Activated B cell treated with CpG ODN at 0.5 μM for 24 hours (primary cell): ENCODE results near the gene STK38L. TPM values are rescaled to one million over a fixed set of nuclear protein-coding genes. Genes with fewer than 3 reads are reported as not detected.
A peak's percentile ranks its signal among the peaks of the same experiment; 100 is the strongest.

Source experiments
- ATAC-seq: fragments of 200-7000 bp; cut with Tn5 transposase; one replicate; pipeline ENCODE4 v1.10.0; 2021; ENCODE audit warnings: low read depth, mild to moderate bottlenecking, moderate library complexity
- CTCF ChIA-PET: fragments of 350-600 bp; sonication (Branson Sonifier 250); formaldehyde crosslinking; loops from one replicate; lab custom pipeline; 2021; ENCODE audit warnings: antibody characterized with exemption; lab: Charles Lee
- POLR2A ChIA-PET: fragments of 350-600 bp; sonication (Branson Sonifier 250); formaldehyde crosslinking; loops from one replicate; lab custom pipeline; 2021; ENCODE audit warnings: antibody characterized with exemption; lab: Charles Lee
- DNase-seq: peaks from one replicate; pipeline ENCODE4 v3.0.0; 2022
- H3K27ac Mint-ChIP-seq: one replicate; pipeline ENCODE4 v1.8.0; 2020; ENCODE audit warnings: mixed read lengths
- H3K27me3 Mint-ChIP-seq: one replicate; pipeline ENCODE4 v1.8.0; 2021; ENCODE audit warnings: mixed read lengths
- H3K36me3 Mint-ChIP-seq: one replicate; pipeline ENCODE4 v1.8.0; 2021; ENCODE audit warnings: low read depth, mixed read lengths
- H3K4me1 Mint-ChIP-seq: one replicate; pipeline ENCODE4 v1.8.0; 2021; ENCODE audit warnings: mixed read lengths
- H3K4me3 Mint-ChIP-seq: one replicate; pipeline ENCODE4 v1.8.0; 2020; ENCODE audit warnings: mild to moderate bottlenecking, mixed read lengths
- H3K9me3 Mint-ChIP-seq: one replicate; pipeline ENCODE4 v1.8.0; 2020; ENCODE audit warnings: mixed read lengths
- intact Hi-C: fragments of 100-400 bp; cut with micrococcal nuclease; formaldehyde crosslinking; loops from one replicate; pipeline ENCODE4 v1.15.1; 2024
- total RNA-seq: library from RNA; stranded (reverse); gene quantifications from 2 replicates; pipeline ENCODE4 v1.2.3, GENCODE V29; 2022
- TF ChIP-seq, protein P1 (sequence below): fragments of 200-600 bp; IDR thresholded peaks from one replicate; pipeline ENCODE4 v1.8.0; 2022; ENCODE audit warnings: antibody characterized with exemption, mild to moderate bottlenecking

The STK38L gene
- total RNA-seq, 1 donor from 2014 or later, result 26.3 TPM

DNA sequence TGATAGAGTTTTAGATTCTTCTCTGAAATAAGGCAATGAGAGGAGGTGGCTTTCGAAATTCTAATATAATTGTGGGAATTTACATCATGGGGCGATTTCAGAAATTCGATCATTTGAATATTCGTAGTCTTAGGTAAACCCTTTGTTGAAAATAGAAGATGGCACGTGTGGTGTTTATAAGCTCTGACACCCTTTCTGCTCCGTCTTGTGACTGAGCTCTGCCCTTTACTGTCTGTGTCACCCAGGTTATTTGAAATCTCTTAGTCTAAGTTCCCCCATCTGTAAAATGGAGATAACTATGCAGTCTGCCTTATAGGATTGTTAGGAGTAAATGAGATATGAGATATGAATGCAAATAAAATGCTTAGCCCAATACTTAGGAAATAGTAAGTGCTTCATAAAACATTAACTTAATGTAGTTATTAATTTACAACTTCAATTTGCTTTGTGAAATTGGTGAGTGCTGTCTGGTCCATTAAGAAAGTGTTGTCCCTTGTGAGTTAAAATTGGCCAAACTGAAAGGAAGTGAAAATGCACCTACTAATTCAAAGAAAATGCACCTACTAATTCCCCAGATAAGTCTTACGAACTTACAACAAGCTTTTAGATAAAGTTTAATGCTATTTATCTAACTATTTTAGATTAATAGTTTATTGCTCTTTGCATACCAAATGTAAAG lies 90.1 kb downstream of the STK38L start:
- POLR2A ChIA-PET, result no interaction called here
- CTCF ChIA-PET, result interaction anchor here (1.2 kb wide), 1 partner anchor 50 kb away, joined by 3 read pairs; no protein-coding TSS in a partner anchor
- TF ChIP-seq, protein P1, sequence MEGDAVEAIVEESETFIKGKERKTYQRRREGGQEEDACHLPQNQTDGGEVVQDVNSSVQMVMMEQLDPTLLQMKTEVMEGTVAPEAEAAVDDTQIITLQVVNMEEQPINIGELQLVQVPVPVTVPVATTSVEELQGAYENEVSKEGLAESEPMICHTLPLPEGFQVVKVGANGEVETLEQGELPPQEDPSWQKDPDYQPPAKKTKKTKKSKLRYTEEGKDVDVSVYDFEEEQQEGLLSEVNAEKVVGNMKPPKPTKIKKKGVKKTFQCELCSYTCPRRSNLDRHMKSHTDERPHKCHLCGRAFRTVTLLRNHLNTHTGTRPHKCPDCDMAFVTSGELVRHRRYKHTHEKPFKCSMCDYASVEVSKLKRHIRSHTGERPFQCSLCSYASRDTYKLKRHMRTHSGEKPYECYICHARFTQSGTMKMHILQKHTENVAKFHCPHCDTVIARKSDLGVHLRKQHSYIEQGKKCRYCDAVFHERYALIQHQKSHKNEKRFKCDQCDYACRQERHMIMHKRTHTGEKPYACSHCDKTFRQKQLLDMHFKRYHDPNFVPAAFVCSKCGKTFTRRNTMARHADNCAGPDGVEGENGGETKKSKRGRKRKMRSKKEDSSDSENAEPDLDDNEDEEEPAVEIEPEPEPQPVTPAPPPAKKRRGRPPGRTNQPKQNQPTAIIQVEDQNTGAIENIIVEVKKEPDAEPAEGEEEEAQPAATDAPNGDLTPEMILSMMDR, result no peak

DNA sequence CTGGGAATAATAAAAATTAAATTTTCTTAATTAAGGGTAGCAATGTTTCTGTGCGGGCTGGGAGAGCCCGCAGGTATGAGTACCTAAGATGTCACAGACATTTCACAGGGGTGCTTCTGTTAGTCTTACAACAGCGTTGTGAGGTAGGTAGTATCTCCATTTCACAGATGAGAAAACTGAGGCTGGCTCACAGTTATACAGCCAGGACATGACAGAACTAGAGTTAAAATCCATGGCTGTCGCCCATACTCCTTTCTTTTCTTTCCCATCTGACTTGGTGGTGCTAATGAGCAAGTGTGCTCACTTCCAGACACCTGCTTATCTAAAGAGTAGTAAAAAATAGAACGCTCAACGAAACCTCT lies 90.6 kb downstream of the STK38L start:
- peaks cover 25% of the 10 kb centered on the region for H3K4me1 Mint-ChIP-seq
- H3K36me3 Mint-ChIP-seq, result peaks cover 2% of the 10 kb centered on the region

More for the DNA sequence above, 90.1 kb downstream of the STK38L start:
- H3K4me1 Mint-ChIP-seq, result peaks cover 25% of the 10 kb centered on the region
- intact Hi-C loops, result loop anchor here (10.0 kb wide), 2 partner anchors 191 to 861 kb away; partner anchors contain the start of genes CCDC91 and PPFIBP1
- peaks cover 2% of the 10 kb centered on the region for H3K36me3 Mint-ChIP-seq
- DNase-seq (no peak), ATAC-seq (no peak)
- peaks cover 24% of the 10 kb centered on the region for H3K27me3 Mint-ChIP-seq
- H3K9me3 Mint-ChIP-seq, result no peaks in the 10 kb centered on the region
- peak overlapping the region; percentile 89 for H3K4me3 Mint-ChIP-seq
- H3K27ac Mint-ChIP-seq, result peak overlapping the region; percentile 33

DNA sequence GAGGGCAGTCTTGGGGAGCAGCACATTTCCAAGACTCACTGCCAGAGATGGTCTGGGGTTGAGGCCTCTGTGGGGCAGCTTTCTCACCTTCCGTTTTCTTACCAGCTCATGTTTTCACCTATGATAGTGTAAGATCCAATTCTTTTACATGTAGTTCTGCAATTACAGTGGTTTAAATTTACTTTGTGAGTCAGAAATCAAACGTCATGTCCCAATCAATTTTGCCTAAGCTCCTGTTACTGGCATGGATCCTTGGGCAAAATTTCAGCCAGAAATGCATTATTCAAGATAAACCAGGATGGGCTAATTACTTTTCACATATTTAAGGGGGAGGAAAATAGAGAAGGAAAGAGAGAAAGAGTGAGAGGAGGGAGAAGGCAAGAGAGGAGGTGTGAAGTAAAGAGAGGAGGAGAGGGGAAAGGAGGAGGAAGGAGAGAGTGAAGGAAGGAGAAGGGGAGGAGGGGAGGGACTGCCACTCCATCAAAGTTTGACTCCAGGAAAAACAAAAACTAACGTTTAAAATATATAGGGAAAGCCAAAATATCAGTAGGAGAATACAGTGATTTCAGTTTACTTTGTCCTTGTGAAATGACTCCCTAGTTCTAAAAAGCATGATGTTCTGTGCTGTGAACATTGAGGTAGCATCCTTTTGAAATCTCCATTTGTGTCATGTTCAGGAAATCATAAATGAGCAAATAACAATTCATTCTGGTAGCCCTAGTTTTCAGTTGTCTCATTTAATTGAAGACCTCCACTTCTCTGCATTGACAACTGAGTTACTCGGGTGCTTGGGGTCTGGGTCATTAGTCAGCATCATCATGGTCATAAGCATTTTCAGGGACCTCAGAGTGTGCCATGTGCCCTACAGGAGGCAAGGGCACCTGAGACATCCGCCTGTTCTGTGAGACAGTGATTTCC lies 91.5 kb downstream of the STK38L start:
- H3K4me3 Mint-ChIP-seq, result no peak overlapping the region
- peaks cover 25% of the 10 kb centered on the region for H3K4me1 Mint-ChIP-seq
- TF ChIP-seq, protein P1, result no peak
- H3K27me3 Mint-ChIP-seq, result peaks cover 22% of the 10 kb centered on the region
- intact Hi-C loops, result loop anchor here (10.0 kb wide), 2 partner anchors 189 to 859 kb away; partner anchors contain the start of genes CCDC91 and PPFIBP1
- ATAC-seq (no peak), DNase-seq (no peak)
- ChIA-PET POLR2A (interaction anchor here (0.6 kb wide), 1 partner anchor 81 kb away, joined by 3 read pairs; no protein-coding TSS in a partner anchor), CTCF (no interaction called here)
- no peaks in the 10 kb centered on the region for H3K9me3 Mint-ChIP-seq
- H3K27ac Mint-ChIP-seq, result no peak overlapping the region
- H3K36me3 Mint-ChIP-seq, result peaks cover 2% of the 10 kb centered on the region

More for the DNA sequence above, 90.6 kb downstream of the STK38L start:
- Mint-ChIP-seq H3K4me3 (no peak overlapping the region), H3K9me3 (no peaks in the 10 kb centered on the region), H3K27me3 (peaks cover 24% of the 10 kb centered on the region), H3K27ac (no peak overlapping the region)
- DNase-seq (no peak), ATAC-seq (no peak)
- intact Hi-C loops, result loop anchor here (10.0 kb wide), 2 partner anchors 190 to 860 kb away; partner anchors contain the start of genes CCDC91 and PPFIBP1
- ChIA-PET POLR2A (no interaction called here), CTCF (no interaction called here)
- TF ChIP-seq, protein P1, result no peak

DNA sequence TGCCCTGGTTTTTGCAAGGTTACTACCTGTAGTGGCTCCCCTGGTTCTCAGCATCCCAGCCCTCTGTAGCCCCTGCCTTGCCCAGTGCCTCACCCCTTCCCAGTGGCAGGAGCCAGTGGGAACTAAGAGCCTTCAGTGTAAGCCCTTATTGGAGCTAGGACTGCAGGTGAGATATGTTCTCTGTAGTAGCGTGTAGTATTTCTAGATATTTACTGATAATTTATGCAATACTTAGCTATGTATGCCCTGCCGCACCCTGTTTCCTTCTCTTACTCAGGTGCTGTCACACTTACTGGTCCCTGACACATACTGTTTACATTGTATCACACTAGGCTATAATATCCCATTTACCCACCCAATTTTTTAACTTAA lies 92.2 kb downstream of the STK38L start:
- POLR2A ChIA-PET, result no interaction called here
- no peak overlapping the region for H3K4me3 Mint-ChIP-seq
- intact Hi-C loops, result loop anchor here (10.0 kb wide), 2 partner anchors 189 to 859 kb away; partner anchors contain the start of genes CCDC91 and PPFIBP1
- no peaks in the 10 kb centered on the region for H3K9me3 Mint-ChIP-seq
- H3K36me3 Mint-ChIP-seq, result peaks cover 2% of the 10 kb centered on the region
- peaks cover 23% of the 10 kb centered on the region for H3K4me1 Mint-ChIP-seq
- H3K27me3 Mint-ChIP-seq, result peaks cover 18% of the 10 kb centered on the region
- CTCF ChIA-PET, result no interaction called here
- no peak overlapping the region for H3K27ac Mint-ChIP-seq
- DNase-seq, result no peak
- no peak for ATAC-seq
- TF ChIP-seq, protein P1, result no peak

DNA sequence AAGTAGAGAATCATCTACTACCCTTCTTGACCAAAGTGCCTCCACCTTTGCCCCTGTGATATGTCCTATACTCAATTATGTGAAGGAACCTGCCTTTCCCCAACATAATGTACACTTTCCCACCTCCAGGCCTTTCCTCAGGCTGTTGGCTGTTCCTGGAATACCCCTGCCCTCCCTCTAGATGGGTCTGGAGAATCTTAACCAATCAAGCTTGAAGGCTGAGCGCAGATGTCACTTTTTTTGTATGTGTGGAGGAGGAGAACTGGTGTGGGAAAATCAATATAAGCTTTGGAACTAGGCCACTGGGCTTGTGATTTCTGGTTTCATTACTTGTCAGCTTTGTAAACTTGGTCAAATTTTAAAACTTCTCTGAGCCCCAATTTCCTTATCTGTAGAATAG lies 93.3 kb downstream of the STK38L start:
- ChIA-PET CTCF (no interaction called here), POLR2A (no interaction called here)
- H3K27ac Mint-ChIP-seq, result no peak overlapping the region
- peaks cover 12% of the 10 kb centered on the region for H3K4me1 Mint-ChIP-seq
- peaks cover 9% of the 10 kb centered on the region for H3K27me3 Mint-ChIP-seq
- ATAC-seq, result no peak
- H3K36me3 Mint-ChIP-seq, result peaks cover 2% of the 10 kb centered on the region
- intact Hi-C loops, result loop anchor here (10.0 kb wide), 2 partner anchors 187 to 857 kb away; partner anchors contain the start of genes CCDC91 and PPFIBP1
- no peaks in the 10 kb centered on the region for H3K9me3 Mint-ChIP-seq
- H3K4me3 Mint-ChIP-seq, result no peak overlapping the region
- DNase-seq, result no peak
- TF ChIP-seq, protein P1, result no peak
